ENCODE data around the gene SPATS2L.
"Not testable (repeated sequence)": the region's sequence is repeated elsewhere in the genome, so short reads cannot be mapped to it uniquely, and the experiment has no call there.

The SPATS2L gene

GRCh38 chr2:200319548-200320337 lies 13.2 kb downstream of the SPATS2L start:
- DNase-seq (ENCODE audit: low read depth, low spot score) = no peak

- no peak for DNase-seq (ENCODE audit: low read depth, low spot score)
Measured at GRCh38 chr2:200320344-200320743, 13.9 kb downstream of the SPATS2L start.

- no peak for DNase-seq (ENCODE audit: low read depth, low spot score)
Measured at GRCh38 chr2:200320991-200321390, 14.5 kb downstream of the SPATS2L start.

GRCh38 chr2:200321780-200322534 lies 15.5 kb downstream of the SPATS2L start:
- DNase-seq (ENCODE audit: low read depth, low spot score) = no peak

- DNase-seq (ENCODE audit: low read depth, low spot score) = no peak
Measured at GRCh38 chr2:200322607-200323006, 16.1 kb downstream of the SPATS2L start.

GRCh38 chr2:200324362-200324761 lies 17.9 kb downstream of the SPATS2L start:
- DNase-seq (ENCODE audit: low read depth, low spot score) = no peak

GRCh38 chr2:200329384-200329783 lies 22.9 kb downstream of the SPATS2L start:
- DNase-seq (ENCODE audit: low read depth, low spot score) = no peak

- DNase-seq (ENCODE audit: low read depth, low spot score) = no peak
Measured at GRCh38 chr2:200329798-200330197, 23.3 kb downstream of the SPATS2L start.

GRCh38 chr2:200330351-200331060 lies 24.0 kb downstream of the SPATS2L start:
- no peak for DNase-seq (ENCODE audit: low read depth, low spot score)

- no peak for DNase-seq (ENCODE audit: low read depth, low spot score)
Measured at GRCh38 chr2:200331061-200331400, 24.5 kb downstream of the SPATS2L start.

GRCh38 chr2:200335657-200336056 lies 29.2 kb downstream of the SPATS2L start:
- DNase-seq (ENCODE audit: low read depth, low spot score) = no peak

- no peak for DNase-seq (ENCODE audit: low read depth, low spot score)
Measured at GRCh38 chr2:200336980-200337615, 30.6 kb downstream of the SPATS2L start.

GRCh38 chr2:200337621-200338020 lies 31.1 kb downstream of the SPATS2L start:
- DNase-seq (ENCODE audit: low read depth, low spot score) = no peak

- DNase-seq (ENCODE audit: low read depth, low spot score) = no peak
Measured at GRCh38 chr2:200338692-200339091, 32.2 kb downstream of the SPATS2L start.

- no peak for DNase-seq (ENCODE audit: low read depth, low spot score)
Measured at GRCh38 chr2:200340508-200341224, 34.2 kb downstream of the SPATS2L start.

- no peak for DNase-seq (ENCODE audit: low read depth, low spot score)
Measured at GRCh38 chr2:200341376-200341775, 34.9 kb downstream of the SPATS2L start.

GRCh38 chr2:200342235-200342634 lies 35.7 kb downstream of the SPATS2L start:
- no peak for DNase-seq (ENCODE audit: low read depth, low spot score)

- no peak for DNase-seq (ENCODE audit: low read depth, low spot score)
Measured at GRCh38 chr2:200342654-200343053, 36.2 kb downstream of the SPATS2L start.

GRCh38 chr2:200344202-200344601 lies 37.7 kb downstream of the SPATS2L start:
- DNase-seq (ENCODE audit: low read depth, low spot score) = not testable (repeated sequence)

GRCh38 chr2:200345975-200346374 lies 39.5 kb downstream of the SPATS2L start:
- DNase-seq (ENCODE audit: low read depth, low spot score) = no peak

GRCh38 chr2:200347301-200347700 lies 40.8 kb downstream of the SPATS2L start:
- no peak for DNase-seq (ENCODE audit: low read depth, low spot score)
